NCI-H748 treated with DMSO at 0.1 percent for 48 hours (cell line): ENCODE measurements around the gene GRID1.
"Not testable (repeated sequence)": the region's sequence is repeated elsewhere in the genome, so short reads cannot be mapped to it uniquely, and the experiment has no call there.

Experiments used
- DNase-seq: peaks from one replicate; lab custom pipeline; 2025; lab: John Stamatoyannopoulos, UW

Gene GRID1

DNA sequence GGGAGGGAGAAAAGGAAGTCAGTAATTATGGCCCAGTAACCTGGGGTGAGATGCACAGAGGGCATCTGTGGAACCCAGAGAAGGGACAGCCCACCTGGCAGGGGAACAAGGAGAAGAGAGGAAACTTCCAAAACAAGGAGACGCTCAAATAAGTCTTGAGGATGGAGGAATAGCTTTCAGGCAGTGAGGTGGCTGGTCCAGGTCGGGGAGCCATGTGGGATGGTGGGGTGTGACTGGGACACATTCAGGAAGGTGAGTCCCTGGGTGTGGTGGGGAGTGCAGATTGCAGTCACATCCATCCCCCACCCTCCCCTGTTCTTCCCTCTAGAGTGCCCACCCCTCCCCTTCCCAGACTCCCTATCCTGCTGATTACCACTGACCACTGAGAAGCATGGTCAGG is 175.4 kb downstream of the GRID1 start:
- DNase-seq: no peak

DNA sequence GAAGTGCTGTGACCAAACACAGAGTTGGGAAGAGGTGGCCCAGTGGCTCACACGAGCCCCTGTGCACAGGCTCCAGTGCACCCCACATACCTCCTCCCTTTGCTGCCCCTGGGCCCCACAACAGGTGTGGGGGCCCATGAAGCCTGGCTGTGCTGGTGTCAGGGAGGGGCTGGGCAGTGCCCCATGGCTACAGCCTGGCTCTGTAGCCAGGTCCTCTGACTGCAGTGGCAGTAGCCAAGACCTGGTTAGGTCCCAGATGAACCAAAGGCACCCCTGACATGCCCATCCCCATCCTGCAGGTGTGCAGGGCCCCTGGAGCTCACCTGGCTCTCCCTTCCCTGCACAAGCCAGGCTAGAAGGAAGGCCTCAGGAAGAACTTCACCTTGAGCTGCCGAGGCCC is 176.3 kb downstream of the GRID1 start:
- DNase-seq: no peak

GRCh38 chr10:86189891-86190290 is 176.7 kb downstream of the GRID1 start:
- DNase-seq: no peak

GRCh38 chr10:86188796-86189558 is 177.6 kb downstream of the GRID1 start:
- no peak for DNase-seq

DNA sequence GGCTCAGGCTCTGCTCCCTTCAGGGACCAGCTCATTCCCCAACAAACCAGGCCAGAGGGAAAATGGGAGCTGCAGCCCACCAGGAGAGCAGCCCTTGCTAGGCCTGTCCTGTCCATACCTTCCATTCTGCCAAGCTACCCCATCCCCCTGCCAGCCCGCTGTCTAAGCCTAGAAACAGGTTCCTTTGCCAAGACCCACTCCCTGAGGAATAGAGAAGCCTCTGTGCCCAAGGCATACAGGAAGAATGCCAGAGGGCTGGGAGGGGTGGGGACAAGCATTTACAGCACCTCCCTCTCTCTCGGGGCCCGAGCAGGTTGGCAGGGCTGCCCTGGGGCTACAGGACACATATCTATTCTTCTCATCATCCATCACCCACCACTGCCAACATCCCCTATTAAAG is 178.3 kb downstream of the GRID1 start:
- no peak for DNase-seq

DNA sequence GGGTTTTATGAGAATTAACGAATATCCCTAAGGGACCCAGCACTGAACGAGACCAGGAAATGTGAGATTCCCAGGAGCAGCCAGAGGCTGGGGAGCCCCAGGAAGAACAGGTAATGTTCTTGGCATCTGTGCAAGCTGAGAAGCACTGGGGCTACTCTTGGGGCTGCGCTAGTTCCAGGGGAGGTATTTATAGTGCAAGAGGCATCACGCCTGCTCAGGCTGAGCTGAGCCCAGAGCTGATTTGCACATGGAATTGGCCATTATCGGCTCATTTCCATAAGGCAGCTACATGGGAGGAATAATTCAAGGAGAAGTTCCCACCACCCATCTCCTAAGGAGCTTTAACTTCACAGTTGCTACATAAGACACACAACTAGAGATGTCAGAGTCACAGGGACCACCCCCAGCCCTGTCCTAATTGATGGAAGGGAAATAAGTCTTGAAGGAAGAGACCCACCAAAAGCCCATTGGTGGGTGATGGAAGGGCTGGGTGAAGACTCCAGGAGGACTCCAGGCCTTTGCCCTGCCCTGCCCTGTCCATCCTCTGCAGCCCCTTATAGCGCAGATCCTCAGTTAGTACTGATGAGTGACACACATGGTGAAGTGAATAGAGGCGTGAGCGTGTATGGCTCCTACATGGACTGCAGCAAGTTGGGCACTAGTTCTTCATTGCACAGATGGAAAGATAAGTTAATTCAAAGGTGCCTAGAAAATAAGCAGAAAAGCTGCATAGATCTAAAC is 178.9 kb downstream of the GRID1 start:
- DNase-seq: no peak

DNA sequence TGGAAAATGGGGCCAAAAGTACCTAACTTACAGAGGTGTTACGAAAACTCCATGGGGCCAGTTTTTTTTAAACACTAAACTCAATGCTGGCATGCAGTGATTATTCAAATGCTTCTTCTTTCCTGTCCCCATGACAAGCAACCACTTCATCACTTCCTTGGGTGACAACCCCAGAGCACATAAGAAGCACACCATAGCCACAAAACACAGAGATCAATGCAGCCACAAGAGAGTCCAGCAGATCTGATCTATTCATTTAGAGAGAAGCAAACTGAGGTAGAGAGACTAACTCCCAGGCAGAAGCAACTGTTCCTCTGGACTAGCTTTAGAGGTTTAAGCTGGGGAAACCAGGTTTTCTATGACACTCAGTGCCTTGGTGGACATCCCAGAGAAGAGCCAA is 180.0 kb downstream of the GRID1 start:
- no peak for DNase-seq

DNA sequence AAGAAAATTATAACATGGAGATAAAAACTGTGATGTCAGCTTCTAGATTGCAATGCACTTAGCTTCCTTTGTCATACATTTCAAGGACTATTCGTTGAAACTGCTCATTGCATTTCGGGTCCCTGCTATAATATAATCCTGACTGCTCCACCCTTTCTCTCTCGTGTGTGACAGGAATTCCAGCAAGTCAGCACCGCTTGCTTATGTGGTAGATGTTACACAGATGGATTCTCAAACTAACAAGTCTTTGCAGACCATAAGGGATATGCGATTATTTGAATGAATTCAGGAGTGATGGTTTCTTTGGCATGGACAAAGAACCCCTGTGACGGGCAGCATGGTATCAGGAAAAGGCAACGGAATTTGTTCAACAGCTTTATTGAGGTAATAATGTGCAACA is 184.0 kb downstream of the GRID1 start:
- DNase-seq: no peak

DNA sequence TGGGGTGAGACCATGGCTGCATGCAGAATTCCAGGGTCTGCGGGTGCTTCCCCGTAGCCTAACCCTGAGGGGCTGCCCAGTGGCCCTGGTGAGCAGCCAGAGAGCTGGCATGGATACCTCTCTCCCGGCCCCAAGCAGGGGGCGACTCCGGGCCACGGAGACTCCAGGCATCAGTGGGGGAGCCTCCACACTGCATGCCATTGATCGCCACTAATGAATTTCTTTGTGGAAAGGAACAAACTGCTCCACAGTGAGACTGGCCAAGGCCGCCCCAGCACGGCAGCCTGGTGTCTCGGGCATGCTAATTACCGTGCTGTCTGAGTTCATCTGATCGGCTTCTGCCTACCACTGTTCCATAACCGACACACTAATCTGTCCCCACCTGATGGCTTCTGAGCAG is 184.4 kb downstream of the GRID1 start:
- DNase-seq: no peak

DNA sequence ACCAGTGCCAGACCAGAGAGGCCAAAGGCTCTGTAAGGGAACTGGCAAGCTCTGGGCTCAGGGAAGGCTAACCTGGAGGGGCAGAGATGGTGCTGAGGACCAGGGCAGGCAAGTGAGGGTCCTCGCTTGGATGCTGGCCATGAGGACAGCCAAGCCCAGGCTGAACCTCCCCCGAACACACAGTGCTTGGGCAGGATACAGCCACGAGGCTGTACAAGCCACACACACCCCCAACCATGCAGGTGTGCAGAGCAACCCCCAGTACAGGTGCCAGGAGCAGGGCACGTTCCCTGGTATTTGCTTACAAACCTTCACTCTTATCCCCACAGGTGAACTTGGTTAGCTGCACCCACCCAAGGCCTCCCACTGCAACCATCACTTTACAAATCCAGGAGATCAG is 185.7 kb downstream of the GRID1 start:
- DNase-seq: no peak

DNA sequence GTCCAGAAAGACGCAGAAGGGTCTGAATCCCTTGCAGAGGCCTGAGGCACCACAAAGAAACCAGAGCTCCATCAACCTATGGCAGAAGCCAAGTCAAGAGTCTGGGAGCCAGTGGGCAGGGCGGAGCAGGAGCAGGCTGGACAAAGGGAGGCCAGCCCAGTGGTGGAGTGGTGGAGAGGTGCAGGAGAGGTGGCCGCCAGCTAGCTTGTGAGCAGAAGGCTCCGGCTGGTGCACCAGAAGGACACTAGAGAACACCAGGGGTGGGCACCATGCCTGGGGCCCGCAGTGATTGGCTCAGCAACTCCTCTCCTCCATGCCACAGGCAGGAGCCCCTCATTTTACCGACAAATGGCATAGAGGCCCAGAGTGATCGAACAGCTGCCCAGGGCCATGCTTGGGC is 186.6 kb downstream of the GRID1 start:
- no peak for DNase-seq

DNA sequence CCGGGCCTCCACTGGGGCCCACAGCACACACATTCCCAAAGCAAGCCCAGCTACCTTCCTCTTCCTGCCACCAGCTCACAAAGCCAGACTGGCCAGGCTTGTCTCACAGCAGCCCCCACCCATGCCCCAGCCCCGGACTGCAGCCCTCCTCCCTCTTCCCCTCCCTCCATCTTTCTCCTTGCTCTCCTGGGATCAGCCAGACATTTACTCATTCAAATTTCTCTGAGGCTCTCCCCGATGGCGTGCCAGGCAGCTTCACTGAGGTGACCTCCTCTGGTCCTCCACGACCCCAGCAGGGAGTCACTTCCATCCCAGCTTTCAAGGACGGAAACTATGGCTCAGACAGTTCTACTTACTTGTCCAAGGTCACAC is 187.5 kb downstream of the GRID1 start:
- no peak for DNase-seq

GRCh38 chr10:86178401-86179152 is 188.0 kb downstream of the GRID1 start:
- DNase-seq: no peak

DNA sequence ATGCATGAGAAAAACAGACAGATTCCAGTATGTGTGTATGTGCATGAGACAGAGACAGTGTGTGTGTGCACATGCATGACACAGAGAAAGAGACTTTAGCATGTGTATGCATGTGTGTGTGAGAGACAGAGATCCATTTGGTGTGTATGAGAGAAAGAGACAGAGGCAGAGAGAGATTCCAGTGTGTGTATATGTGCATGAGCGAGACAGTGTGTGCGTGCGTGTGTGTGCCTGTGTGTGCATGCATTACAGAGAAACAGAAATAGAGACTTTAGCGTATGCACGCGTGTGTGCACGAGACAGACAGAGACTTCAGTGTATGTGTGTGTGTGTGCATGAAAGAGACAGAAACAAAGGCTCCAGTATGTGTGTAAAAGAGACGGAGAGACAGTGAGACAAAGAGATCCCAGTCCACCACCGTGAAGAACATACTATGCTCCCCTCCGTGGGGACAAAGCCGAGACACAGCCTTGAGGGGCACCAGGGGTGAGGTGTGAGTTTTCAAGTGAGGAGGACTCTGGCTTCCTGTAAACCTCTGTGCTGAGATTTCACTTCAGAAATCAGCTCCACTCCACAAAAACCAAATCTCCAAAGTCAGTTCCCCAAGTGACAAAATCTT is 188.9 kb downstream of the GRID1 start:
- no peak for DNase-seq

DNA sequence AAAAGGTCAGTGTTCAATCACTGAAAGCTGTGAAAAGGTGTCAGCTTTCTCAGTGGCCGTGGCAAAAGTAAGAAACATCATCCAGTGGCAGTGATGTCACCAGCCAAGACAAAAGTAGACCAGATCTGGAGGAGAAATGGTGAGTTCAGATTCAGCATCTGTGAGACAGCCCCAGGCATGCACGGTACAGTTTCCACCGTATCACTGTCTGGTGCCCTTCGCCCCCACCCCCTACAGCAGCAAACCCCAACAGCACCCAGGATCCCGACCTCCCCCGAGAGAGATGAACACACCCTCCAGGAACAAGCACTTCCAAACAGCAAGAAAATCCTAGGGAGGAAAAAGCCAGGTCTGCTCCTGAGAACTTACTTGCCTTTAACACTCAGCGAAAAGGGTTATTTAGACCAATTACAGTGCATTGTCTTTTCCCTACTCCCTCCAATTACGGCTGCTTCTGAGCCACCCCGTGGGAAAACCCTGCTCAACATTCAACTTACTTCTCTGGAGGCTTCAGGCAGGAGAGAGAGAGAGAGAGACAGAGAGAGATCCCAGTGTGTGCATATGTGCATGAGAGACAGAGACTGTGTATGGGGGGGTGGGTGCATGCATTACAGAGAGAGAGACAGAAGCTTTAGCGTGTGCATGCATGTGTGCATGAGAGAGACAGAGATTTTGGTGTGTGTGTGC is 189.6 kb downstream of the GRID1 start:
- DNase-seq: no peak

DNA sequence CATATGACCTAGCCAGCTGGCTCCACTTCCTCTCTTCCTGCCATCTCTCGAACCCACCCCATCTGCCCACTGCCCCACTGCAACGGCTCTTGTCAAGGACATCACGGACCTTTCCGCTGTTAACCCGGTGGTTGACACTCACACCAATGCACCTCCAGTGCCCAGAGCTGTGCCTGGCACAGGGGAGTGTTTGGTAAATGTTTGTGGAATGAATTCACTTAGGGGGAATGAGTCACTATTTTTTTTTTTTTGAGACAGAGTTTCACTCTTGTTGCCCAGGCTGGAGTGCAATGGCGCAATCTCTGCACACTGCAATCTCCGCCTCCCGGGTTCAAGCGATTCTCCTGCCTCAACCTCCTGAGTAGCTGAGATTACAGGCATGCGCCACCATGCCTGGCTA is 191.1 kb downstream of the GRID1 start:
- DNase-seq: not testable (repeated sequence)

DNA sequence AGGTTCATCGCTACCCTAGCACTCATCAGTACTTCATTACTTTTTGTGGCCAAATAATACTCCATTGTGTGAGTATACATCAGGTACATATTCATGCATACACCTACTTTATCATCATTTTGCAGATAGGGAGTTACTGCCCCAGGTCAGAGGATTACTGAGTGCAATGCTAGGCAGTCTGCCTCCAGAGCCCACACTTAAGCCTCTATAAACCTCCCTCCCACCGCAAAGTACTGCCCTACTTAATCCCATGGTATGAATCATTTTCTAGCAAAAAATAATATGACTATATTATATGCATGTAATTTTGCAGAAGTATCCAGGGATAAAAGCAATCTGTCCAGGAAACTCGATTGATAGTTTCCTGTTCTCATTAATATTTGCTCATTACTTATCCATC is 194.3 kb downstream of the GRID1 start:
- no peak for DNase-seq

- DNase-seq: no peak
Measured at GRCh38 chr10:86170255-86171108, 196.1 kb downstream of the GRID1 start.

DNA sequence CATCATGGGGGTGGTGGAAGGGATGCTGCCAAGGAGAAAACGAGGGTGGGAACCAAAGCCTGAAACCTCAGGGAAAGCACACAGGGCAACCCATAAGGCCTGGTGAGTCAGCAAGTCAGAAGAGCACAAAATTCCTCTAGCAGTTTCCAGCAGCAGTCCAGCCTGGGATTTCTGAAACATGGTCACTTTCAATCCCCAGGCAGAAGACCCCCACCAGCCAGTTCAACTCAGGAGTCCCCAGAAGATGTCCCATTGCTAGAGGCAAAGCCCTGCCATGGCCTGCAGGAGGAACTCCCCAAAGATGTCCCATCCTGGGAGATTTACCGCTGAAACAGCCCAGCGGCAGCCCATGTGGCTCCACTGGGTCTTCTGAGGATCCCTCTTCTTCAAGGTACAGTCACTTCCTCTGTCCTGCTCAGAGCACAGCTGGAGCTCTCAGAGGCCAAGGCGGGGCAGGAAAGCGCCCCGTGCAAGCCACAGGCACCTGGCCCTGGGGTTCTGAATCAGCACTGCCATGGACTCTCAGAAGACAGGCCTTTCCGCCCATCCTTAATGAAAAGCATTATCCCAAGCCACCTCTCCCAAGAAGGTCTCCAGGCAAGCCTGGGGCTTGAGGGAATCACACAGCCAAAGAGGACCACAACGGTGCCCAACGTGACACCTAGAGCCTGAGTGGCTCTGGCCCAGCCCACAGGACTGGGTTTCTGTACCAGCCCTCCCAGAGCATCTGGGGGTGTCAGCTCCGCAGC is 196.9 kb downstream of the GRID1 start:
- DNase-seq: no peak

DNA sequence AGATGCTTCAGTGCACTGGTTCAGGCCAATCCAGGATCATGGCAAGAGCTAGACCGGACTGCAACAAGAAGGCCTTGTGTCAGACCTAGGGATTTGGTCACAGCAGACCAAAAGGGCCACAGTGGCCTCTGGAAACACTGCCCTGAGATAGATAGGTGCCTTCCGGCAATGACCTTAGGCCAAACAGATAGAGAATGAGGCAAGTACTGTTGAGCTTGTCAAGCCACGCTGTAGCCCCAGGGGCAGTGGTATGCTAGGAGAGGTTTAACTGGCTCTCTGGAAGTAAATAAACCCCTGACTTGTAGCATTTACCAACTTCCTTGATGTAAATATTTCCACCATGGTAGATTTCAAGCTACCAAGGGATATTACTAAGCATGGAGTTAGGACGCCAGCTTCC is 197.5 kb downstream of the GRID1 start:
- no peak for DNase-seq
